Stimulated activated CD8-positive, alpha-beta memory T cell treated with anti-CD3 and anti-CD28 coated beads, Interleukin-4, amount 100 ng/mL, for 48 hours (primary cell): ENCODE results near the gene RASAL2.
"Not testable (repeated sequence)": the region's sequence is repeated elsewhere in the genome, so short reads cannot be mapped to it uniquely, and the experiment has no call there.

Experiments
- DNase-seq: peaks from one replicate; pipeline ENCODE4 v3.0.0-alpha.2; 2020

The RASAL2 gene

DNA sequence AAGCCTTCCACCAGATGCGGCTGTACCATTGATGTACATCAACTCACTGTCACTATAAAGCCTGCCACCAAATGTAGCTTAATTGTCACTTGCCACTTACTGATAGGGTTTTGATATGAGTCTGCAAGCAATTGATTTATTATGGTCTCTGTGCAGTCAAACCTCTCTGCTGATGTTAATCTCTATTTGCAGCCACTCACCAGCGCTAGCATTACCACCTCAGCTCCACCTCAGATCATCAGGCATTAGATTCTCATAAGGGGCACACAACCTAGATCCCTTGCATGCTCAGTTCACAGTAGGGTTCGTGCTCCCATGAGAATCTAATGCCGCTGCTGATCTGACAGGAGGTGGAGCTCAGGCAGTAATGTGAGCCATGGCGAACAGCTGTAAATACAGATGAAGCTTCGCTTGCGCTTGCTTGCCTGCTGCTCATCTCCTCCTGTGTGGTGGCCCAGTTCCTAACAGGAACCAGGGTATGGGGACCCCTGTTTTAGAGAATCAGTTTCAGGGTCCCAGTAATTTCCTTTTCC, 26.7 kb downstream of the RASAL2 start:
- DNase-seq: not testable (repeated sequence)

DNA sequence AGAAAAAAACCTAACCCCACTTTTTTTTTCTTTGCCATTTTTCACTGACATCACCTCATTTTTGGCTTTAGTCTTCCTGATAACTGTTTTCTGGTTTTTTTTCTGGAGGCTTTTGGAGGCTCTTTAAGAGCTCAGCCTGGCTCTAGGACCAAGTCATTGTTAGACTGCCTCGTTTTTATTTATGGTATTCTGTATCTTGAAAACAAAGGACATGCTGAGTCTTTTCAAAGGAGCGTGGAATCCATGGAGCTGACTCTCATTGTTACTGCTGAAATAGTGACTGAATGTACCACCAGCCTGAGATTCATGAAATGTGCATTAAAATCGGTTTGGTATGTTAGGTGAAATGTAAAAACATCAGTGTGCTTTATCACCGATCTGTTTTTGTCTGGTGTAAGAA, 28.0 kb downstream of the RASAL2 start:
- DNase-seq: no peak

DNA sequence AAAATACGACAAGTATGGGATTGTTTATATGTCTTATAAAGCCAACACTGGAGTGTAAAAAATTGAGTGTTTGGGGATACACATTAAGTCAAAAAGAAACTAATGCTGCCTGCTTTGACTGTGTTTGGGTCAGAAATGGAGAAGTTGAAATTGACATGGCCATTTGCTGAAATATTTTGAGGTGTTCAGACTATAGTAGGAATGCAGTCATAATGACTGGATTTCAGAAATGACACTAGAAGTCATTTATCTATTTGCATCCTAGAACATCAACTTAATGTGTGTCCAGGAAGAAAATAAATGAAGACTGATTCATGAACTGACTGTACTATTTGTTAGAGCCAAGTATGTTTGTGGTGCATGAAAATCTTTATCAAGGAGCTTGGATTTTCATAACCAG, 28.4 kb downstream of the RASAL2 start:
- no peak for DNase-seq

- DNase-seq: no peak
Measured at GRCh38 chr1:178124115-178124514, 30.2 kb downstream of the RASAL2 start.

- no peak for DNase-seq
Measured at GRCh38 chr1:178126261-178126660, 32.4 kb downstream of the RASAL2 start.

DNA sequence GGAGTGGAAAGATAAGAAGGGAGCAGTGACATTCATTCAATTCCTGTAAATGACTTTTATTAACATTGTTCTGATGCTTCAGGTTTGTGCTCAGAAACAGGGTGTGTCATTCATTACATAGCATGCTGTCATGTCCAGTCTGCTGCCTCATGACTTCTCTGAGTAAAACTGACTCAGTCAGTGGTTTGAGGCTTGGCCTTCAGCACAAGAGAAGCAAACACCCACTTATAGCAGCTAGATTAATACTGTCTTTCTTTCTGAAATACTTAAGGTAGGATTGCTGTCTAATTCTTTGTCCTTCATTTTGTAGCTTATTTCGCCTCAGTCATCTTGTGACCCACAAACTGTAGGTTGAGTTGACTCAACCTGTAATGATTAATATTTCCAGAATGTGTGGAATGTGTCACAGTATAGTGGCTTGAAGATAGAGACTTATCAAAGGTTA, 32.9 kb downstream of the RASAL2 start:
- DNase-seq: no peak

- no peak for DNase-seq
Measured at GRCh38 chr1:178127482-178128191, 33.7 kb downstream of the RASAL2 start.

DNA sequence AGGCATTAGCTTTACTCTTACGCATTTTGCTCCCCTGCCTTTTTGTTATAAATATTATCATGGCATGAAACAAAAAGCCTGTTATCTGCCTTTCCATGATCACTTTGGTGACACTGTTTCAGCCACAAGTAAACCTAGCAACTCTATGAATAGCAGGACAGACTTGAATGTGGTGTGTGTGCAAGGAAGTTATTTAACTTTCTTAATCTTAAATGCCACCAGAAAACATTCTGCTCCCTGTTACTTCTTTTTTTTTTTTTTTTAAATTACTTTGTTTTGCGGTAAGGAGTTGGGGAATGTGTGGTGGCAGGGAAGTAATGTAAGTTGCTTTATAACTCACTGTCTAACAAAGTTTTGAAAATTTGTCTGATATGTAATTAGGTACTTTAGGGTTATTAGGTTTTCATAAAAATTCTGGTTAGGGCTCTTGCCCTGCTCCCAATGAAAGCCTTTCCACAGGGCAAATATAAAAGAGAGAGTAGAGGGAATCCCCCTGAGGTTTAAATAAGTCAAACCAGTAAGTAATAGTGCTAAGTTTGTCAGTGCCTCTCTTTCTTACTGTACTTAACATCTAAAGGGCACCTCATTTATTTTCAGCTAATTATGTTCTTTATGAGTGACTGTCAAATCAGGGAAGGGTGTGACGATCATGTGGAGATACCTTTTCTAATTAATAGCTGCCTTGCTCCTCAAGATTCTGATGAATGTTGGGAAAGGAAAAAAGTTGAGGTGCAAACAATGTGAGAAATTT, 39.5 kb downstream of the RASAL2 start:
- no peak for DNase-seq

DNA sequence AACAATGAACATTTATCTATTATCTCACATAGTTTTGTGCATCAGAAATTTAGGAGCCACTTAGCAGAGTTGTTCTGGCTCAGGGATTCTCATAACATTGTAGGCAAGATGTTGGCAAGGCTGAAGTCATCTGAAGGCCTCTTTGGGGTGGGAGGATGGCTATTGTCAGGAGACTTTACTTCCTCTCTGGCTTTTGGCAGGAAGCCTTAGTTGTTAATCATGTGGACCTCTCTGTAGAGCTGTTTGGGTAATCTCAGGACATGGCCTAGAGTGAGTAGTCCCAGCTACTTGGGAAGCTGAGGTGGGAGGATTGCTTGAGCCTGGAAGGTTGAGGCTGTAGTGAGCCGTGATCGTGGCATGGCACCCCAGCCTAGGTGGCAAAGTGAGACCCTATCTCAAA, 40.2 kb downstream of the RASAL2 start:
- DNase-seq: no peak

GRCh38 chr1:178137238-178137637, 43.3 kb downstream of the RASAL2 start:
- no peak for DNase-seq

GRCh38 chr1:178142806-178143205, 48.9 kb downstream of the RASAL2 start:
- no peak for DNase-seq

GRCh38 chr1:178143730-178144690, 50.1 kb downstream of the RASAL2 start:
- DNase-seq: no peak

GRCh38 chr1:178145605-178146004, 51.7 kb downstream of the RASAL2 start:
- DNase-seq: no peak

DNA sequence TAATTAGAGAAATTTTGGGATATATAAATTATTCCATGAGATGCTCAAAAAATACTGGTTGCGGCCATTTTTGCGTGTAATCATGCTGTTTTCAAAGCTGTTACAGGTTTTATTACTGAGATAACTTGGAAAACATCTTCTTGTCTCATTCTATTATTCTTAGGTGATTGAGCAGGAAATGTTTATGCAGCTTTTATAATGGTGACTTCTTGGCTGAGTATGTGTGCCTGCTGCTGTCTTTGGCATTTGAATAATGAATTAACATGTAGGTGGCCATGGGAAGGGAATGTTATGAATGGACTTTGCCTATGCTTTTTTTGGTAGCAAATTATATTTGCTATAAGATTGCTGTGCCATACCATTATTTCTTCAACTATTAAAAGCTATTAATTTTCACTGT, 52.5 kb downstream of the RASAL2 start:
- no peak for DNase-seq

GRCh38 chr1:178150610-178151009, 56.7 kb downstream of the RASAL2 start:
- no peak for DNase-seq

DNA sequence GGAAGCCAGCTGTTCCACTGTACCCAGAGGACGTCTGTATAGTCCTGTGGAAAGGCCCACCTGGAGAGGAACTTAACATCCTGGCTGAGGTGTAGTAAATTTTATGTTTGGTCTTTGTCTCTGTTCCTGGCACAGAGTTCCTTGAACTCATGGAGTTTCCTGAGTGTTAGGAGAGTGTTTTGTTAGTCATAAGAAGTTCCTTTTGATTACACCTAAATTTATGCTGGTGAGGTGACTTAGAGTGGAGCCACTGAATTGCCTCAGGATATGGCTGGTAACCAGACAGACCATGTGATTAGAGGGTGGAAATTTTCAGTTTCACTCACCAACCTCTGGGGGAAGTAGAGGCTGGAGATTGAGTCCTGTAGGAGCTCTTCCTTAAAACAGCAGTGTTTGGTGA, 57.9 kb downstream of the RASAL2 start:
- no peak for DNase-seq

DNA sequence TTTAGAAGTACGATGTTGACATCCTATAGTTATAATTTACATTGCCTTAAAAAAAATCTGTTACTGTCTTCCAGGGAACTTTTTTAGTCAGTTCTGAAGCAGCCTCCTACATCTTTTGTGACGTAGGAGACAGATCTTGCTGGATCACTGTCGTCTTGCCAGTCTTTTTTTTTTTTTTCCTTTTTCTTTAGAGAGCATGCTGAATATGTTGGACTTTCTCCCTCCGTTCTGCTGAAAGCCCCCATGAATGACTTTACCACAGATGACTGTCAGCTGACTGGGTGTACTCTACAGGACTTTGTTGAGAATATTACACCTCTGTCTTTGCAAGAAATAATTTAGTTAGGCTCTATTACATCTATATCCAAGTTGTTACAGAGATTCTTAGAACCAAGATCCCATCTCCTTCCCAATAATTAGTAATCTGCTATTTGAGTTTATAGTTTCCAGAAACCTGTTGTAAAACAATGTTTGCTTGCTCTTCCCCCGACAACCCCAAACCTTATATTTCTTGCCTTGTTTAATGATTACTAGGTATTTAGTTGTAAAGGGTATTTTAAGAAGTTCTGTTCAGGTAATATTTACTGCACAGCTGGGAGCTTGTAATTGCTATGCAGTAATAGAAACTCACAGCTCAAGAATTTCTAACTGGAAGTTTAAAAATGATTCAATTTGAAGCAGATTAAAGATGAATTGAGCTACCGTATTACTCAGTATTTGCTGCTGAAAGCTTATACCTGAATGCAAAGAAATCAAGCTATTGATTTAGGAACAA, 61.8 kb downstream of the RASAL2 start:
- DNase-seq: no peak

- DNase-seq: no peak
Measured at GRCh38 chr1:178160736-178161475, 67.0 kb downstream of the RASAL2 start.

- DNase-seq: no peak
Measured at GRCh38 chr1:178161516-178161915, 67.6 kb downstream of the RASAL2 start.

DNA sequence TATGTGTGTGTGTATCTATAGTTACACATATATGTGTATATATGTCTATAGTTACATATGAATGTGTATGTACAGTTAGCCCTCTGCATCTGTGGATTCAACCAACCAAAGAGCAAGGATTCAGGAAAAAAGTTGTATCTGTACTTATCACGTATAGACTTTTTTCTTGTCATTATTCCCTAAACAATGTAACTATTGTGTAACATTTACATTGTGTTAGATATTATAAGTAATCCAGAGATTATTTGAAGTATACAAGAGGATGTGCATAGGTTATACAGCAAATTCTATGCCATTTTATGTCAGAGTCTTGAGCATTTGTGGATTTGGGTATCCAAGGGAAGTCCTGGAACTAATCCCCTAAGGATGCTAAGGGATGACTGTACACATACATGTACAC, 71.3 kb downstream of the RASAL2 start:
- DNase-seq: no peak

- no peak for DNase-seq
Measured at GRCh38 chr1:178166429-178167024, 72.6 kb downstream of the RASAL2 start.
